ENCODE measurements around the gene NKAIN2. TPM values are rescaled to one million over a fixed set of nuclear protein-coding genes. Genes with fewer than 3 reads are reported as not detected.

NKAIN2 gene
- polyA plus RNA-seq, 1 donor (not counting 4 experiments of a cell fraction or from before 2014, with no cell fraction given): 0.13 TPM

GRCh38 chr6:123901436-123901835 lies 97.8 kb downstream of the NKAIN2 start:
- dilution Hi-C loops (cut with MboI; ENCODE audit: extremely low pct_ligation_motif_present, low sequenced_read_pairs): no loop called here
- DNase-seq (ENCODE audit: low read depth, low spot score): no peak

GRCh38 chr6:123902738-123903313 lies 99.2 kb downstream of the NKAIN2 start:
- no peak for FAIRE-seq
- no peak for TF ChIP-seq CTCF (optimal IDR thresholded peaks at IDR 0.05 in 1 of 3, IDR thresholded peaks at IDR 0.05 in 1 of 3, conservative IDR thresholded peaks at IDR 0.05 in 1 of 3; ENCODE audit: extremely low read depth in 1 of 3, insufficient read depth in 2 of 3, low read length in 3 of 3)
- TF ChIP-seq EZH2 (IDR thresholded peaks at IDR 0.05; ENCODE audit: low read length): no peak
- dilution Hi-C loops (cut with MboI; ENCODE audit: extremely low pct_ligation_motif_present, low sequenced_read_pairs): no loop called here

More at GRCh38 chr6:123901436-123901835, 97.8 kb downstream of the NKAIN2 start:
- Histone ChIP-seq H3K27ac (ENCODE audit: control insufficient read depth, insufficient read depth, low read length) (no peak overlapping the region), H3K4me3 (ENCODE audit: control insufficient read depth in 2 of 3, extremely low read depth in 1 of 3, insufficient read depth in 2 of 3, low read depth in 1 of 3, low read length in 3 of 3) (no peak overlapping the region), H3K4me1 (ENCODE audit: control insufficient read depth, extremely low read depth, insufficient read depth, low read length) (no peaks in the 10 kb centered on the region), H3K27me3 (ENCODE audit: control insufficient read depth, extremely low read depth, insufficient read depth, low read length) (no peaks in the 10 kb centered on the region), H2AFZ (ENCODE audit: control insufficient read depth, low read length) (no peak overlapping the region), H3K79me2 (ENCODE audit: control insufficient read depth, insufficient read depth, low read length) (no peaks in the 10 kb centered on the region), H3K9me1 (ENCODE audit: control insufficient read depth, extremely low read depth, insufficient read depth, low read length) (no peaks in the 10 kb centered on the region), H3K4me2 (ENCODE audit: control insufficient read depth, extremely low read depth, insufficient read depth, low read depth, low read length) (no peak overlapping the region), H3K36me3 (ENCODE audit: control insufficient read depth in 2 of 2, extremely low read depth in 1 of 2, insufficient read depth in 2 of 2, low read length in 2 of 2) (no peaks in the 10 kb centered on the region), H4K20me1 (ENCODE audit: control insufficient read depth, extremely low read depth, insufficient read depth, low read length) (no peaks in the 10 kb centered on the region), H3K9ac (ENCODE audit: control insufficient read depth, extremely low read depth, insufficient read depth, low read length) (no peak overlapping the region), H3K9me3 (ENCODE audit: control insufficient read depth, low read depth, low read length) (no peaks in the 10 kb centered on the region)
- TF ChIP-seq CTCF (optimal IDR thresholded peaks at IDR 0.05 in 1 of 3, IDR thresholded peaks at IDR 0.05 in 1 of 3, conservative IDR thresholded peaks at IDR 0.05 in 1 of 3; ENCODE audit: extremely low read depth in 1 of 3, insufficient read depth in 2 of 3, low read length in 3 of 3) (no peak), EZH2 (IDR thresholded peaks at IDR 0.05; ENCODE audit: low read length) (no peak)
- no peak for FAIRE-seq

More at GRCh38 chr6:123902738-123903313, 99.2 kb downstream of the NKAIN2 start:
- H3K27me3 ChIP-seq (ENCODE audit: control insufficient read depth, extremely low read depth, insufficient read depth, low read length): no peaks in the 10 kb centered on the region
- no peaks in the 10 kb centered on the region for H3K4me1 ChIP-seq (ENCODE audit: control insufficient read depth, extremely low read depth, insufficient read depth, low read length)
- no peak overlapping the region for H3K4me2 ChIP-seq (ENCODE audit: control insufficient read depth, extremely low read depth, insufficient read depth, low read depth, low read length)
- H2AFZ ChIP-seq (ENCODE audit: control insufficient read depth, low read length): no peak overlapping the region
- no peak for DNase-seq (ENCODE audit: low read depth, low spot score)
- no peaks in the 10 kb centered on the region for H4K20me1 ChIP-seq (ENCODE audit: control insufficient read depth, extremely low read depth, insufficient read depth, low read length)
- H3K27ac ChIP-seq (ENCODE audit: control insufficient read depth, insufficient read depth, low read length): no peak overlapping the region
- H3K79me2 ChIP-seq (ENCODE audit: control insufficient read depth, insufficient read depth, low read length): no peaks in the 10 kb centered on the region
- no peaks in the 10 kb centered on the region for H3K36me3 ChIP-seq (ENCODE audit: control insufficient read depth in 2 of 2, extremely low read depth in 1 of 2, insufficient read depth in 2 of 2, low read length in 2 of 2)
- no peaks in the 10 kb centered on the region for H3K9me1 ChIP-seq (ENCODE audit: control insufficient read depth, extremely low read depth, insufficient read depth, low read length)
- H3K9ac ChIP-seq (ENCODE audit: control insufficient read depth, extremely low read depth, insufficient read depth, low read length): no peak overlapping the region
- no peaks in the 10 kb centered on the region for H3K9me3 ChIP-seq (ENCODE audit: control insufficient read depth, low read depth, low read length)
- H3K4me3 ChIP-seq (ENCODE audit: control insufficient read depth in 2 of 3, extremely low read depth in 1 of 3, insufficient read depth in 2 of 3, low read depth in 1 of 3, low read length in 3 of 3): no peak overlapping the region
